Measurements from ENCODE around the gene ST6GAL2. TPM values are rescaled to one million over a fixed set of nuclear protein-coding genes. Genes with fewer than 3 reads are reported as not detected.

ST6GAL2 gene
- total and polyA plus RNA-seq, 2 experiments from 2014 or later = 13.4 to 25.7 TPM

DNA sequence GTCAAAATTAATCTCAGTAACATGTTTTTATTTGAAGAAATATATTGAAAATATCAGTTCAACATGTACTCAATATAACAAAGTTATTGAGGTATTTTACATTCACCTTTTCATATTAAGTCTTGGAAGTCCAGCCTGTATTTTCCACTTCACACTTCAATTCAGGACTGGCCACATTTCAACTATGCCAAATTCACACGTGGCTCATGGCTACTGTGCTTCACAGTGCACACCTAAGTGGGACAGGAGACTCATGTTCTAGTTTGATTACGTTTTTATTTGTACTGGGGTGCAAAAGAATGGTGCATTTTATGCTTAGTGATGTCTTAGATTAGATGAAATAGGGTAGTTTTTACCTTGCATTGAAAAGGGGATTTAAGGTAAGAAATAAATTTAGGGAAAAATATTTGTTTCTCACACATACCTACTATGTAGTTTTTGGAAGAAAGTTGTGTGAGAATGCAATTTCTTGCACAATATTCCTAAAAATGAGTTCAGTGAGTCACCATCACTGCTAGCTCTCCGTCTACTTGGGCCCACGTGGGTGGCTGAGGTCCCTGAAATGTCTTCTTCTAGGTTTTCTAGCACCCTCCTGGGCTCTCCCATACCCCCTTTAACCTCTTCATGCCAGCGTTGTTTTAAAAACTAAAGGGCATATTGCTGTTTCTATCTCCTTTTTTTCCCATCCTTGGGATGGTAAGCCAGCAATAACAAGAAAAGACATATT, 87.0 kb downstream of the ST6GAL2 start (continued):
- TF ChIP-seq, protein P1, sequence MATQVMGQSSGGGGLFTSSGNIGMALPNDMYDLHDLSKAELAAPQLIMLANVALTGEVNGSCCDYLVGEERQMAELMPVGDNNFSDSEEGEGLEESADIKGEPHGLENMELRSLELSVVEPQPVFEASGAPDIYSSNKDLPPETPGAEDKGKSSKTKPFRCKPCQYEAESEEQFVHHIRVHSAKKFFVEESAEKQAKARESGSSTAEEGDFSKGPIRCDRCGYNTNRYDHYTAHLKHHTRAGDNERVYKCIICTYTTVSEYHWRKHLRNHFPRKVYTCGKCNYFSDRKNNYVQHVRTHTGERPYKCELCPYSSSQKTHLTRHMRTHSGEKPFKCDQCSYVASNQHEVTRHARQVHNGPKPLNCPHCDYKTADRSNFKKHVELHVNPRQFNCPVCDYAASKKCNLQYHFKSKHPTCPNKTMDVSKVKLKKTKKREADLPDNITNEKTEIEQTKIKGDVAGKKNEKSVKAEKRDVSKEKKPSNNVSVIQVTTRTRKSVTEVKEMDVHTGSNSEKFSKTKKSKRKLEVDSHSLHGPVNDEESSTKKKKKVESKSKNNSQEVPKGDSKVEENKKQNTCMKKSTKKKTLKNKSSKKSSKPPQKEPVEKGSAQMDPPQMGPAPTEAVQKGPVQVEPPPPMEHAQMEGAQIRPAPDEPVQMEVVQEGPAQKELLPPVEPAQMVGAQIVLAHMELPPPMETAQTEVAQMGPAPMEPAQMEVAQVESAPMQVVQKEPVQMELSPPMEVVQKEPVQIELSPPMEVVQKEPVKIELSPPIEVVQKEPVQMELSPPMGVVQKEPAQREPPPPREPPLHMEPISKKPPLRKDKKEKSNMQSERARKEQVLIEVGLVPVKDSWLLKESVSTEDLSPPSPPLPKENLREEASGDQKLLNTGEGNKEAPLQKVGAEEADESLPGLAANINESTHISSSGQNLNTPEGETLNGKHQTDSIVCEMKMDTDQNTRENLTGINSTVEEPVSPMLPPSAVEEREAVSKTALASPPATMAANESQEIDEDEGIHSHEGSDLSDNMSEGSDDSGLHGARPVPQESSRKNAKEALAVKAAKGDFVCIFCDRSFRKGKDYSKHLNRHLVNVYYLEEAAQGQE (IDR thresholded peaks at IDR 0.05; ENCODE audit: unreplicated experiment) = no peak
- TF ChIP-seq ETS1 (IDR thresholded peaks at IDR 0.05) = no peak
- TF ChIP-seq CREB1 (CRISPR knock-in tag; IDR thresholded peaks at IDR 0.05; ENCODE audit: low read depth) = no peak
- TF ChIP-seq STAT1 (IDR thresholded peaks at IDR 0.05; ENCODE audit: unreplicated experiment) = no peak
- TF ChIP-seq CTCF (conservative IDR thresholded peaks at IDR 0.05; ENCODE audit: low read depth in 2 of 2) = no peak
- no peak for TF ChIP-seq POLR2AphosphoS5 (IDR thresholded peaks at IDR 0.05; ENCODE audit: low read depth)
- TF ChIP-seq EZH2phosphoT487 (IDR thresholded peaks at IDR 0.05; ENCODE audit: unreplicated experiment) = no peak
- no peak for TF ChIP-seq NANOG (IDR thresholded peaks at IDR 0.05; ENCODE audit: borderline replicate concordance)
- TF ChIP-seq JUNB (IDR thresholded peaks at IDR 0.05; ENCODE audit: unreplicated experiment) = no peak
- no peak for TF ChIP-seq ZNF114 (CRISPR knock-in tag; IDR thresholded peaks at IDR 0.05)
- no peak for TF ChIP-seq EZH2 (IDR thresholded peaks at IDR 0.05; ENCODE audit: low read depth, unreplicated experiment)

- H3K79me2 ChIP-seq (replicated peaks; ENCODE audit: insufficient read depth) = no peaks in the 10 kb centered on the region
- TF ChIP-seq CTCF (conservative IDR thresholded peaks at IDR 0.05; ENCODE audit: low read depth in 2 of 2) (peak; percentile 33 to 56; a peak in 3 of 4 replicates), EZH2 (IDR thresholded peaks at IDR 0.05; ENCODE audit: low read depth, unreplicated experiment) (no peak)
- TF ChIP-seq, protein P1 (IDR thresholded peaks at IDR 0.05; ENCODE audit: unreplicated experiment) = no peak
- Mint-ChIP-seq H3K4me3 (no peak overlapping the region), H3K9me3 (peaks cover 9% of the 10 kb centered on the region), H3K36me3 (ENCODE audit: low read depth) (peaks cover 12% of the 10 kb centered on the region), H3K27me3 (ENCODE audit: insufficient read depth, low read depth, poor library complexity) (no peaks in the 10 kb centered on the region), H3K27ac (no peak overlapping the region), H3K4me1 (peaks cover 10% of the 10 kb centered on the region)
- no peaks in the 10 kb centered on the region for H3F3A ChIP-seq (replicated peaks; ENCODE audit: low read depth)
- no peaks in the 10 kb centered on the region for H4K20me1 ChIP-seq (replicated peaks; ENCODE audit: insufficient read depth)
- H3K9me2 ChIP-seq (ENCODE audit: insufficient read depth) = peaks cover 4% of the 10 kb centered on the region; the same call in 1 of the 2 replicates
- no peak overlapping the region for H3K27ac ChIP-seq (ENCODE audit: low read depth)
- H3K4me3 ChIP-seq = no peak overlapping the region
- H3K36me3 ChIP-seq (ENCODE audit: insufficient read depth) = no peaks in the 10 kb centered on the region
- H2AFZ ChIP-seq = no peak overlapping the region
- H3K4me1 ChIP-seq (ENCODE audit: insufficient read depth) = no peaks in the 10 kb centered on the region
- no peak overlapping the region for H3K4me2 ChIP-seq
- DNase-seq (ENCODE audit: low spot score) (peak; percentile 16), ATAC-seq (no peak)
- H3K27me3 ChIP-seq (ENCODE audit: insufficient read depth) = no peaks in the 10 kb centered on the region
Observed at GRCh38 chr2:106797494-106797893, 88.5 kb downstream of the ST6GAL2 start.
